ENCODE results near the gene ARHGAP12.
"Not testable (repeated sequence)": the region's sequence is repeated elsewhere in the genome, so short reads cannot be mapped to it uniquely, and the experiment has no call there.

The ARHGAP12 gene

GRCh38 chr10:31923389-31923788, 5.2 kb downstream of the ARHGAP12 start:
- DNase-seq (ENCODE audit: low read depth) = no peak

DNA sequence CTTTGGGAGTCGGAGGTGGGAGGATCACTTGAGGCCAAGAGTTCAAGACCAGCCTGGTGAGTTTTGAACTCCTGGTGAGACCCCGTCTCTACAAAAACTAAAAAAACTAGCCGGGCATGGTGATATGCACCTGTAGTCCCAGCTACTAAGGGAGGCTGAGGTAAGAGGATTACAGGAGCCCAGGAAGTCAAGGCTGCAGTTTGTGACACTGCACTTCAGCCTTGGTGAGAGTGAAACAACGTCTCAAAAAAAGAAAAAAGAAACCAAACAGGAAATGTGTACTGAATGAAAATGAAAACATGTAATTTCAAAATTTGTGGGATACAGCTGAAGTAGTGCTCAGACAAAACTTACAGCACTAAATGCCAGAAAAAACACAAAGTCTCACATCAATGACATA, 7.6 kb downstream of the ARHGAP12 start:
- no peak for DNase-seq (ENCODE audit: low read depth)

DNA sequence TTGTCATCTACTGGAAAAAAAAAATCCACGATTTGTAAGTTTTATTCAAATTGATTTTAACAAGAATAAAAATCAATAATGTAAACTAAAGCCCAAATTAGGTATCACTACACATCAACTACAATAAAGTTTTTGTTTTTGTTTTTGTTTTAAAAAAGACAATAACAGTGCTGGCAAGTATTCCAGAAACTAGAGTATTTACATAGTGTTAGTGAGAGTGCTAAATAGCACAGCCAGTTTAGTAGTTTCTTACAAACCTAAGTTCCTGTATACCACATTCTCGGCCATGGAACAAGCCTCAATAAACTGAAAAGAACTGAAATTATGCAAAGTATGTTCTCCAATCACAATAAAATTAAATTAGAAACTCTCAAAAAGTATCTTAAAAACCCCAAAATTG, 8.1 kb downstream of the ARHGAP12 start:
- DNase-seq (ENCODE audit: low read depth) = no peak

DNA sequence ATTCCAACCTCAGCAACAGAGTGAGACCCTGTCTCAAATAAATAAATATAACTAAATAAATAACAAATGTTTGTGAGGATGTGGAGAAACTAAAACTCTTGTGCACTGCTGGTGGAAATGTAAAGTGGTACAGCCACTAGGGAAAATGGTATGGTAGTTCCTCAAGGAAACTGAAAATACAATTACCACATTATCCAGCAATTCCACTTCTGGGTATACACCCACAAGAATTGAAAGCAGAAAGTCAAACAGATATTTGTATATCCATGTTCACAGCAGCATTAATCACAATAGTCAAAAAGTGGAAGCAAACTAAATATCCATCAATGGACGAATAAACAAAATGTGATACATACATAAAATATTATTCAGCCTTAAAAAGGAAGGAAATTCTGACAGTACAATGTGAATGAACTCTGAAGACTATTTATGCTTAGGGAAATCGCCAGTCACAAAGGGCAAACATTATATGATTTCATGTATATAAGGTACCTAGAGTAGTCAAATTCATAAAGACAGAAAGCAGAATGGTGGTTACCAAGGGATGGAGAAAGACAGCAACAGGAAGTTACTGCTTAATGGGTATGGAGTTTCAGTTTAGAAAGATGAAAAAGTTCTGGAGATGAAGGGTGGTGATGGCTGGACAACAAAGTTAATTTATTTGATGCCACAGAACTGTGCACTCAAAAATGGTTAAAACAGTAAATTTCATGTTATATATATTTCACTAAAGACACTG, 9.8 kb downstream of the ARHGAP12 start:
- no peak for DNase-seq (ENCODE audit: low read depth)

GRCh38 chr10:31914370-31914769, 14.3 kb downstream of the ARHGAP12 start:
- no peak for DNase-seq (ENCODE audit: low read depth)

- DNase-seq (ENCODE audit: low read depth) = no peak
These were observed 15.5 kb downstream of the ARHGAP12 start for GRCh38 chr10:31912898-31913850.

GRCh38 chr10:31912289-31912688, 16.3 kb downstream of the ARHGAP12 start:
- no peak for DNase-seq (ENCODE audit: low read depth)

- DNase-seq (ENCODE audit: low read depth) = no peak
These were observed 18.6 kb downstream of the ARHGAP12 start for GRCh38 chr10:31910016-31910415.

GRCh38 chr10:31908157-31908556, 20.5 kb downstream of the ARHGAP12 start:
- no peak for DNase-seq (ENCODE audit: low read depth)

DNA sequence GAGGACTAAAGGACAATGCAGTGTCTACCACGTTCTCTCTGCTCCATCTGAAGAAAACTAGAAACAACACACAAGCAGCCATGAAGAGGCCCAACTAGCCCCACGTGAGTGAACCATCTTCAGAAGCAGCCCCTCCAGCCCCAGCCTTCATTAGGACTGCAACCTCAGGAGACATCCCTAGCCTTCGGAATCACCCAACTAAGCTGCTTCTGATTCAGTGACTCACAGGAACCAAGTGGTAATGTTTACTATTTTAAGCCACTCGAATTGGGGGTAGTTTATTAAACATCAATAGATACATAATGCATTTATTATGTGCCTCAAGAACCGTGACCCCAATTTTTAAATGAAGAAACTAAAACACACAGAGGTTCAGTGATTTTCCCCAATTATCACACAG, 22.6 kb downstream of the ARHGAP12 start:
- DNase-seq (ENCODE audit: low read depth) = no peak

- DNase-seq (ENCODE audit: low read depth) = no peak
These were observed 23.0 kb downstream of the ARHGAP12 start for GRCh38 chr10:31905586-31905985.

GRCh38 chr10:31902625-31903024, 26.0 kb downstream of the ARHGAP12 start:
- DNase-seq (ENCODE audit: low read depth) = no peak

DNA sequence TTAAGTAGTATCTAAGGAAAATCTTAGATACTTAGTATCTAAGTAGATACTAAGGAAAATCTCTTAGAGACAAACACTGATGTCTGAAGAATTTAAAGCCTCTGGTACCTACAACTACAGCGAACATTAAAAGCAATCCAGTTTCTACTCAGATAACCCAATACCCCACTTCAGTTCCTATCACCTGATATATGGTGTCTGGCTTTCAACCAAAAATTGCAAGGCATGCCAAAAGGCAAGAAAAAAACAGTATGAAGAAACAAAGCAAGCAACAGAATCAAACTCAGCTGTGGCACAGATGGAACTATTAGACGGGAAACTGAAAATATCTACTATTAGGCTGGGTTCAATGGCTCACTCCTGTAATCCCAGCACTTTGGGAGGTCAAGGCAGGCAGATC, 31.1 kb downstream of the ARHGAP12 start:
- no peak for DNase-seq (ENCODE audit: low read depth)

DNA sequence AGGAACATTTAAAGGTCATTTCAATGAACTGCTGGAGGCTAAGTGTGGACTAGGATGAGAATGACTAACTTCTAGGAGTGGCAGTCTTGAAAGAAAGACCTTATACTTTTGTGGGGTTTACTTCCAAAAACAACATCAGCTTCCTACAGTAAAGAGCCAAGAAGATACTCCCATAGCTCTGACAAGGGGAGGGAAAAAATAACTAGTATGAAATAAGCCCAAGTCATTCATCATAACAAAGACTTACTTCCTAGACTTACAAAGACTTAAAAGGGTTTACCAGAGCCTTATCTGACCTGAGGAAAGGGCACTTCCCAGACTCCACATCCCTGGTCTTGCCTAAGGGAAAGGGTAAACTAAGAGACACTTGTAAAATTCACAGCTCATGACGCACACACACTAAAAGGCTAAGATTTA, 31.7 kb downstream of the ARHGAP12 start:
- peak; percentile 33 for DNase-seq (ENCODE audit: low read depth)

- not testable (repeated sequence) for DNase-seq (ENCODE audit: low read depth)
These were observed 32.9 kb downstream of the ARHGAP12 start for GRCh38 chr10:31895722-31896121.

- DNase-seq (ENCODE audit: low read depth) = no peak
These were observed 40.2 kb downstream of the ARHGAP12 start for GRCh38 chr10:31888442-31888841.

DNA sequence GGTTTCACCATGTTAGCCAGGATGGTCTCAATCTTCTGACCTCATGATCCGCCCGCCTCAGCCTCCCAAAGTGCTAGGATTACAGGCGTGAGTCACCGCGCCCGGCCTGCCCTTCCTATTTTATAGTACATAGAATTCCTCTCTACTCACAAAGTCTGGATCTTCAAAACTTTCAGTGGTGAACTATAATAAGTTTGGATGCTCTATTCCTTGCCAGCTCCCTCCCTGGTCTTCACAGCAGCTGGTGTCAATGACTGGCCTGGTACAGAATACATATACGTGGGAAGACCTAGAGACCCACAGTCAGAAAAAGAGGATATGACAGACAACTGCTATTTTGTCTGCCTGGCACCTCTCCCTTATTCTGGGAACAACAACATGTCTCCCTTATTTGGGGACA, 40.8 kb downstream of the ARHGAP12 start:
- DNase-seq (ENCODE audit: low read depth) = no peak

DNA sequence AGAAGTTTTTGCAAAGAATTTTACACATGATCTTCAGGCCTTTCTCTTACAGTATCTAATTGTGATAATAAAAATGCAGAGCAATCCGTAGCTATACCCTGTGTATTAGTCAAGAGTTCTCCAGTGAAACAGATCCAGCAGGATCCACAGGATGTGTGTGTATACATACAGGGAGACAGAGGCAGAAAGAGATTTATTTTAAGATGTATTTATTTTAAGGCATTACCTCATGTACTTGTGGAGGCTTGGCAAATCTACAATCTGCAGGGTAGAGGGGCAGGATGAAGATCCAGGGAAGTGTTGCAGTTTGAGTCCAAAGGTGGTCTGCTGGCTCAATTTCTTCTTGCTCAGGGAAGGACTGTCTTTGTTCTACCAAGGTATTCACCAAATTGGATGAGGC, 41.7 kb downstream of the ARHGAP12 start:
- DNase-seq (ENCODE audit: low read depth) = no peak

DNA sequence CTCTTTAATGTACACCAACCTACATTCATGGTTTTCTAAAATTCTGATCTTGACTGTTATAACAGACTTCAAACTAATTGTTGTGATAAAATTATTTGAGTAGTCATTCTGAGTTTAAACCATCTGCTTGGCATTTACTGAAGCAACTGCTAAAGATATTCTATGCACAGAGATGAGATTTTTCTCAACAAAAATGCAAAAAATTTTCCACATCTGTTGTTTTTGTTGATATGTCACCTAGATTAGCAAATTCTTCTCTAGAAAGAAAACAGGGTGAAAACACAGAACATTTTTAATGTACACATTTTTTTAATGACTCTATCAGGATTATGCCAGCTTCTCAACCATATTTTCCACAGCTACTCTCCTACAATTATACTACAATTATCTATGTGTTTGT, 42.7 kb downstream of the ARHGAP12 start:
- DNase-seq (ENCODE audit: low read depth) = no peak

- DNase-seq (ENCODE audit: low read depth) = no peak
These were observed 44.2 kb downstream of the ARHGAP12 start for GRCh38 chr10:31884386-31884785.

- no peak for DNase-seq (ENCODE audit: low read depth)
These were observed 45.2 kb downstream of the ARHGAP12 start for GRCh38 chr10:31883397-31883796.

DNA sequence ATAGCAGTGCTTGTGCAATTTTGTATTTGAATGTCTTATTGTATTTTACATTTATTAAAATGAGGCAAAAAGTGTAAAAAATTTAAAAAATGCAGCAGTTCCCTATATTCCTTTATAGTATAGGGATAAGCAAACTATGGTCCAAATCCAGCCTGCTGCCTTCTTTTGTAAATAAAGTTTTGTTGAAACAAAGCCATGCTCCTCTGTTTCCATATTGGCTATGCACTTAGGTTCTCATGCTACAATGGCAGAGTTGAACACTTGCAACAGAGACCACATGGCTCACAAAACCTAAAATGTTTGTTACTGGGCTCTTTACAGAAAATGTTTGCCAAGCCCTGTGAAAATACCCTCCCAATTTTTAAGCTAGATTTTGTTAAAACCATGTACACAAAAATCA, 50.1 kb downstream of the ARHGAP12 start:
- DNase-seq (ENCODE audit: low read depth) = no peak

- DNase-seq (ENCODE audit: low read depth) = no peak
These were observed 51.8 kb downstream of the ARHGAP12 start for GRCh38 chr10:31876652-31877352.

Measured in GM04503 (cell line).